ENCODE results near the gene OARD1. TPM values are rescaled to one million over a fixed set of nuclear protein-coding genes. Genes with fewer than 3 reads are reported as not detected.

Gene OARD1
- total RNA-seq, 1 experiment from 2014 or later = 12.1 TPM

- DNase-seq (no peak), ATAC-seq (no peak)
- Histone ChIP-seq H2AFZ (ENCODE audit: low read length) (no peak overlapping the region), H3K9me3 (ENCODE audit: low read length) (no peaks in the 10 kb centered on the region), H3K36me3 (ENCODE audit: low read depth, low read length) (peaks cover 42% of the 10 kb centered on the region; the same call in 1 of the 2 replicates), H3K27ac (ENCODE audit: low read length) (no peak overlapping the region), H3K4me1 (ENCODE audit: insufficient read depth, low read length) (peaks cover 36% of the 10 kb centered on the region; the same call in 1 of the 2 replicates), H3K9me2 (replicated peaks; ENCODE audit: low read length) (no peaks in the 10 kb centered on the region), H3K27me3 (ENCODE audit: low read length) (no peaks in the 10 kb centered on the region), H3K9ac (ENCODE audit: low read length) (no peak overlapping the region), H3K4me3 (ENCODE audit: low read length) (no peak overlapping the region), H3K79me2 (ENCODE audit: low read length) (peaks cover 97% of the 10 kb centered on the region), H4K20me1 (ENCODE audit: low read length) (peaks cover 52% of the 10 kb centered on the region), H3F3A (ENCODE audit: low read length, unreplicated experiment) (no peaks in the 10 kb centered on the region), H3K4me2 (ENCODE audit: low read length) (no peak overlapping the region)
- ChIA-PET POLR2A (ENCODE audit: unreplicated experiment) (interaction anchor here (0.6 kb wide), 1 partner anchor 242 kb away, joined by 4 read pairs; no protein-coding TSS in a partner anchor), CTCF (no interaction called here)
- intact Hi-C loops (cut with micrococcal nuclease) = no loop called here
- no peak for TF ChIP-seq EZH2 (IDR thresholded peaks at IDR 0.05; ENCODE audit: low read length, unreplicated experiment)
- TF ChIP-seq CTCF (conservative IDR thresholded peaks at IDR 0.05; ENCODE audit: low read depth, low read length) = no peak
- TF ChIP-seq EZH2phosphoT487 (IDR thresholded peaks at IDR 0.05; ENCODE audit: borderline replicate concordance, low read length) = no peak
- BruUV-seq (replicated peaks) = no TSS peak
These were observed 5.9 kb upstream of the OARD1 start for GRCh38 chr6:41078101-41078500.

- ChIA-PET CTCF (no interaction called here), POLR2A (ENCODE audit: unreplicated experiment) (interaction anchor here (0.6 kb wide), 1 partner anchor 242 kb away, joined by 4 read pairs; no protein-coding TSS in a partner anchor)
- peaks cover 36% of the 10 kb centered on the region; the same call in 1 of the 2 replicates for H3K4me1 ChIP-seq (ENCODE audit: insufficient read depth, low read length)
- TF ChIP-seq EZH2 (IDR thresholded peaks at IDR 0.05; ENCODE audit: low read length, unreplicated experiment) = no peak
- H3K4me2 ChIP-seq (ENCODE audit: low read length) = no peak overlapping the region
- no peaks in the 10 kb centered on the region for H3K27me3 ChIP-seq (ENCODE audit: low read length)
- peaks cover 49% of the 10 kb centered on the region for H4K20me1 ChIP-seq (ENCODE audit: low read length)
- BruUV-seq (replicated peaks) = no TSS peak
- ATAC-seq (no peak), DNase-seq (no peak)
- peaks cover 92% of the 10 kb centered on the region for H3K79me2 ChIP-seq (ENCODE audit: low read length)
- no peak overlapping the region for H2AFZ ChIP-seq (ENCODE audit: low read length)
- no peak overlapping the region for H3K4me3 ChIP-seq (ENCODE audit: low read length)
- no peaks in the 10 kb centered on the region for H3F3A ChIP-seq (ENCODE audit: low read length, unreplicated experiment)
- no peaks in the 10 kb centered on the region for H3K9me3 ChIP-seq (ENCODE audit: low read length)
- H3K36me3 ChIP-seq (ENCODE audit: low read depth, low read length) = peaks cover 36% of the 10 kb centered on the region; the same call in 1 of the 2 replicates
- H3K9ac ChIP-seq (ENCODE audit: low read length) = no peak overlapping the region
- intact Hi-C loops (cut with micrococcal nuclease) = no loop called here
- no peak overlapping the region for H3K27ac ChIP-seq (ENCODE audit: low read length)
- no peaks in the 10 kb centered on the region for H3K9me2 ChIP-seq (replicated peaks; ENCODE audit: low read length)
These were observed 5.4 kb upstream of the OARD1 start for GRCh38 chr6:41077536-41077935.

- Histone ChIP-seq H3K9ac (ENCODE audit: low read length) (no peak overlapping the region), H3K4me2 (ENCODE audit: low read length) (peak overlapping the region; percentile 99), H3K27ac (ENCODE audit: low read length) (no peak overlapping the region), H3K9me3 (ENCODE audit: low read length) (no peaks in the 10 kb centered on the region), H3F3A (ENCODE audit: low read length, unreplicated experiment) (no peaks in the 10 kb centered on the region), H2AFZ (ENCODE audit: low read length) (no peak overlapping the region), H4K20me1 (ENCODE audit: low read length) (peaks cover 49% of the 10 kb centered on the region), H3K4me1 (ENCODE audit: insufficient read depth, low read length) (peaks cover 38% of the 10 kb centered on the region; the same call in 1 of the 2 replicates), H3K9me2 (replicated peaks; ENCODE audit: low read length) (no peaks in the 10 kb centered on the region), H3K27me3 (ENCODE audit: low read length) (no peaks in the 10 kb centered on the region), H3K79me2 (ENCODE audit: low read length) (peaks cover 82% of the 10 kb centered on the region), H3K4me3 (ENCODE audit: low read length) (peak overlapping the region; percentile 85; the same call in 1 of the 2 replicates), H3K36me3 (ENCODE audit: low read depth, low read length) (peaks cover 26% of the 10 kb centered on the region; the same call in 1 of the 2 replicates)
- ChIA-PET POLR2A (ENCODE audit: unreplicated experiment) (interaction anchor here (1.0 kb wide), 1 partner anchor 79 kb away, joined by 3 read pairs; no protein-coding TSS in a partner anchor), CTCF (no interaction called here)
- no peak for DNase-seq
- TF ChIP-seq EZH2phosphoT487 (IDR thresholded peaks at IDR 0.05; ENCODE audit: borderline replicate concordance, low read length) (no peak), CTCF (conservative IDR thresholded peaks at IDR 0.05; ENCODE audit: low read depth, low read length) (no peak), EZH2 (IDR thresholded peaks at IDR 0.05; ENCODE audit: low read length, unreplicated experiment) (no peak)
- intact Hi-C loops (cut with micrococcal nuclease) = no loop called here
- no peak for ATAC-seq
- BruUV-seq (replicated peaks) = no TSS peak
These were observed 3.8 kb upstream of the OARD1 start for GRCh38 chr6:41075651-41076626.
